ENCODE measurements around the gene HIVEP3.

GRCh38 chr1:41475859-41476567 lies 442.7 kb downstream of the HIVEP3 start:
- TF ChIP-seq CTCF (IDR thresholded peaks at IDR 0.05; ENCODE audit: borderline replicate concordance, extremely low read depth, low read length, poor library complexity, severe bottlenecking) (no peak), EZH2 (IDR thresholded peaks at IDR 0.05; ENCODE audit: borderline replicate concordance, low read depth, low read length, severe bottlenecking) (no peak)

Data from DND-41 (cell line).